ENCODE measurements around the gene PRKCE. TPM values are rescaled to one million over a fixed set of nuclear protein-coding genes. Genes with fewer than 3 reads are reported as not detected.

Gene PRKCE
- total and polyA plus RNA-seq, 7 donors: 3.0 to 22.8 (median 16.1) TPM

- Histone ChIP-seq H3K4me1 (no peaks in the 10 kb centered on the region), H3K4me3 (no peak overlapping the region), H3K9me3 (no peaks in the 10 kb centered on the region), H3K27ac (no peak overlapping the region), H3K27me3 (ENCODE audit: insufficient read depth in 3 of 3, low read length in 2 of 3) (no peaks in the 10 kb centered on the region), H3K36me3 (ENCODE audit: insufficient read depth in 1 of 2, low read depth in 1 of 2) (no peaks in the 10 kb centered on the region)
- ATAC-seq: no peak
- DNase-seq: no peak
- no peak for TF ChIP-seq CTCF (IDR thresholded peaks at IDR 0.05)
- 71 to 74% (median 71%) methylated on average over 9 of the region's 9 CpGs for WGBS, 3 donors
- intact Hi-C loops (cut with DNase I): no loop called here
Observed at GRCh38 chr2:46170611-46171350, 519.3 kb downstream of the PRKCE start.

GRCh38 chr2:46171411-46171953, 520.0 kb downstream of the PRKCE start:
- DNase-seq: no peak
- Histone ChIP-seq H3K27ac (no peak overlapping the region), H3K9me3 (no peaks in the 10 kb centered on the region), H3K27me3 (ENCODE audit: insufficient read depth in 3 of 3, low read length in 2 of 3) (no peaks in the 10 kb centered on the region), H3K4me3 (no peak overlapping the region), H3K4me1 (no peaks in the 10 kb centered on the region), H3K36me3 (ENCODE audit: insufficient read depth in 1 of 2, low read depth in 1 of 2) (no peaks in the 10 kb centered on the region)
- no peak for TF ChIP-seq CTCF (IDR thresholded peaks at IDR 0.05)
- 74 to 79% (median 75%) methylated on average over 9 of the region's 9 CpGs for WGBS, 3 donors
- intact Hi-C loops (cut with DNase I): no loop called here
- ATAC-seq: no peak

GRCh38 chr2:46171996-46172546, 520.6 kb downstream of the PRKCE start:
- DNase-seq: no peak
- 84 to 90% (median 88%) methylated on average over 14 of the region's 14 CpGs for WGBS, 3 donors
- H3K27me3 ChIP-seq (ENCODE audit: insufficient read depth in 3 of 3, low read length in 2 of 3): no peaks in the 10 kb centered on the region
- no peak overlapping the region for H3K27ac ChIP-seq
- H3K36me3 ChIP-seq (ENCODE audit: insufficient read depth in 1 of 2, low read depth in 1 of 2): no peaks in the 10 kb centered on the region
- no peak for TF ChIP-seq CTCF (IDR thresholded peaks at IDR 0.05)
- H3K4me3 ChIP-seq: no peak overlapping the region
- H3K4me1 ChIP-seq: no peaks in the 10 kb centered on the region
- H3K9me3 ChIP-seq: no peaks in the 10 kb centered on the region
- peak in 1 of 4 donors; percentile 19 for ATAC-seq
- intact Hi-C loops (cut with DNase I): no loop called here

- Histone ChIP-seq H3K9me3 (no peaks in the 10 kb centered on the region), H3K27ac (no peak overlapping the region), H3K27me3 (ENCODE audit: insufficient read depth in 3 of 3, low read length in 2 of 3) (no peaks in the 10 kb centered on the region), H3K36me3 (ENCODE audit: insufficient read depth in 1 of 2, low read depth in 1 of 2) (no peaks in the 10 kb centered on the region), H3K4me1 (no peaks in the 10 kb centered on the region), H3K4me3 (no peak overlapping the region)
- intact Hi-C loops (cut with DNase I): no loop called here
- no peak for TF ChIP-seq CTCF (IDR thresholded peaks at IDR 0.05)
- ATAC-seq (no peak), DNase-seq (no peak)
- 94 to 97% (median 96%) methylated on average over 4 of the region's 4 CpGs for whole genome bisulfite sequencing, 3 donors
Observed at GRCh38 chr2:46173030-46173429, 521.6 kb downstream of the PRKCE start.

Measured in psoas muscle (tissue), 8 donors.